ENCODE measurements around the gene PCDHGA12. TPM values are rescaled to one million over a fixed set of nuclear protein-coding genes. Genes with fewer than 3 reads are reported as not detected.
A peak's percentile ranks its signal among the peaks of the same experiment; 100 is the strongest.
"Not testable (repeated sequence)": the region's sequence is repeated elsewhere in the genome, so short reads cannot be mapped to it uniquely, and the experiment has no call there.

PCDHGA12 gene
- total RNA-seq, 1 experiment from 2014 or later: 0.17 TPM

DNA sequence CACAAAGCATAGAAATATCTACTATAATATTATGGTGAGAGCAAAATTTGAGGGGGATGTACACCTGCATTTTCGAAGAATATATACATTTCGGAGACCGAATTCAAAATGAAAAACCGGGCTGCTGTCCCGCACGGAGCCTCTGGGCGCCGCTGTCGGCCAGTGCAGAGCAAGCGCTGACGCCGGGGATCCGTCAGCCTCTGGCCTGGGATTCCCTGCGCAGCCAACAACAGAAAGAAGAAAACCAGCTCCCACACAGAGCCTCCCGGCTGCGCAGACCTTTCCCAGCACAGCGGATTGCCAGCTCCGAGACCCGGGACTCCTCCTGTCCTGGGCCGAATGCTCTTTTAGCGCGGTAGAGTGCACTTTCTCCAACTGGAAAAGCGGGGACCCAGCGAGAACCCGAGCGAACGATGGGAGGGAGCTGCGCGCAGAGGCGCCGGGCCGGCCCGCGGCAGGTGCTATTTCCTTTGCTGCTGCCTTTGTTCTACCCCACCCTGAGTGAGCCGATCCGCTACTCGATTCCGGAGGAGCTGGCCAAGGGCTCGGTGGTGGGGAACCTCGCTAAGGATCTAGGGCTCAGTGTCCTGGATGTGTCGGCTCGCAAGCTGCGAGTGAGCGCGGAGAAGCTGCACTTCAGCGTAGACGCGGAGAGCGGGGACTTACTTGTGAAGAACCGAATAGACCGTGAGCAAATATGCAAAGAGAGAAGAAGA lies 22.4 kb upstream of the PCDHGA12 start, which contains the start of gene PCDHGB6:
Gene PCDHGB6 (plus strand): TSS at position 232 of the 716 bp plus-strand sequence. CDS start 182 bp downstream, at position 414.
- H3K9ac ChIP-seq (ENCODE audit: low read length); RAD21 ChIA-PET (ENCODE audit: low non-redundant PET in 1 of 2, low total read pairs in 2 of 2, uncharacterized antibody in 2 of 2, unreplicated experiment in 2 of 2); BruUV-seq (replicated peaks); H3K79me2 ChIP-seq (ENCODE audit: insufficient read depth, low read length); POLR2A ChIA-PET; H3K4me2 ChIP-seq (ENCODE audit: low read length); H3K4me3 ChIP-seq (replicated peaks in 1 of 2; ENCODE audit: low read depth in 1 of 2, low read length in 2 of 2); intact Hi-C loops (cut with micrococcal nuclease); H3K27ac ChIP-seq (ENCODE audit: low read depth, low read length); H3K27me3 ChIP-seq (ENCODE audit: insufficient read depth, low read length); H2AFZ ChIP-seq (ENCODE audit: low read depth, low read length, poor library complexity, severe bottlenecking); H3K9me3 ChIP-seq (ENCODE audit: control insufficient read depth in 1 of 2, insufficient read depth in 1 of 2, low read depth in 1 of 2, low read length in 2 of 2); H3K4me1 ChIP-seq (ENCODE audit: control insufficient read depth in 1 of 2, insufficient read depth in 2 of 2, low read length in 2 of 2); CTCF ChIA-PET; H3K36me3 ChIP-seq (ENCODE audit: control insufficient read depth in 1 of 2, insufficient read depth in 2 of 2, low read length in 2 of 2); ATAC-seq; DNase-seq (ENCODE audit: low read depth, low spot score); H3K9me2 ChIP-seq (ENCODE audit: insufficient read depth); H4K20me1 ChIP-seq (ENCODE audit: insufficient read depth): not testable (repeated sequence)
- TF ChIP-seq RAD21 (IDR thresholded peaks at IDR 0.05; ENCODE audit: low read depth): 0 out of 2 replicates have a peak, but pooled peaks have one; percentile 13
- TF ChIP-seq, protein P1, sequence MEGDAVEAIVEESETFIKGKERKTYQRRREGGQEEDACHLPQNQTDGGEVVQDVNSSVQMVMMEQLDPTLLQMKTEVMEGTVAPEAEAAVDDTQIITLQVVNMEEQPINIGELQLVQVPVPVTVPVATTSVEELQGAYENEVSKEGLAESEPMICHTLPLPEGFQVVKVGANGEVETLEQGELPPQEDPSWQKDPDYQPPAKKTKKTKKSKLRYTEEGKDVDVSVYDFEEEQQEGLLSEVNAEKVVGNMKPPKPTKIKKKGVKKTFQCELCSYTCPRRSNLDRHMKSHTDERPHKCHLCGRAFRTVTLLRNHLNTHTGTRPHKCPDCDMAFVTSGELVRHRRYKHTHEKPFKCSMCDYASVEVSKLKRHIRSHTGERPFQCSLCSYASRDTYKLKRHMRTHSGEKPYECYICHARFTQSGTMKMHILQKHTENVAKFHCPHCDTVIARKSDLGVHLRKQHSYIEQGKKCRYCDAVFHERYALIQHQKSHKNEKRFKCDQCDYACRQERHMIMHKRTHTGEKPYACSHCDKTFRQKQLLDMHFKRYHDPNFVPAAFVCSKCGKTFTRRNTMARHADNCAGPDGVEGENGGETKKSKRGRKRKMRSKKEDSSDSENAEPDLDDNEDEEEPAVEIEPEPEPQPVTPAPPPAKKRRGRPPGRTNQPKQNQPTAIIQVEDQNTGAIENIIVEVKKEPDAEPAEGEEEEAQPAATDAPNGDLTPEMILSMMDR (IDR thresholded peaks at IDR 0.05 in 2 of 3, conservative IDR thresholded peaks at IDR 0.05 in 1 of 3; ENCODE audit: borderline replicate concordance in 1 of 3, insufficient read depth in 1 of 3, low read depth in 2 of 3, low read length in 2 of 3): peak in 1 of 3 experiments; percentile 6; a peak in 1 of 6 replicates

GRCh38 chr5:141409598-141410306 lies 20.6 kb upstream of the PCDHGA12 start:
- Histone ChIP-seq H3K4me1 (ENCODE audit: control insufficient read depth in 1 of 2, insufficient read depth in 2 of 2, low read length in 2 of 2) (peaks cover 2 to 5% of the 10 kb centered on the region in 2 experiments; a peak in 1 of 4 replicates), H3K9me2 (ENCODE audit: insufficient read depth) (no peaks in the 10 kb centered on the region), H3K79me2 (ENCODE audit: insufficient read depth, low read length) (no peaks in the 10 kb centered on the region), H2AFZ (ENCODE audit: low read depth, low read length, poor library complexity, severe bottlenecking) (no peak overlapping the region), H3K27ac (ENCODE audit: low read depth, low read length) (no peak overlapping the region), H3K27me3 (ENCODE audit: insufficient read depth, low read length) (no peaks in the 10 kb centered on the region), H3K36me3 (ENCODE audit: control insufficient read depth in 1 of 2, insufficient read depth in 2 of 2, low read length in 2 of 2) (no peaks in the 10 kb centered on the region), H3K4me3 (replicated peaks in 1 of 2; ENCODE audit: low read depth in 1 of 2, low read length in 2 of 2) (no peak overlapping the region), H3K9ac (ENCODE audit: low read length) (no peak overlapping the region), H3K9me3 (ENCODE audit: control insufficient read depth in 1 of 2, insufficient read depth in 1 of 2, low read depth in 1 of 2, low read length in 2 of 2) (no peaks in the 10 kb centered on the region; a peak in 1 of 4 replicates), H4K20me1 (ENCODE audit: insufficient read depth) (no peaks in the 10 kb centered on the region), H3K4me2 (ENCODE audit: low read length) (no peak overlapping the region)
- intact Hi-C loops (cut with micrococcal nuclease): no loop called here
- DNase-seq (ENCODE audit: low read depth, low spot score) (no peak), ATAC-seq (no peak)
- BruUV-seq (replicated peaks): no TSS peak
- ChIA-PET POLR2A (no interaction called here), CTCF (no interaction called here), RAD21 (ENCODE audit: low non-redundant PET in 1 of 2, low total read pairs in 2 of 2, uncharacterized antibody in 2 of 2, unreplicated experiment in 2 of 2) (no interaction called here)
- TF ChIP-seq, protein P2, sequence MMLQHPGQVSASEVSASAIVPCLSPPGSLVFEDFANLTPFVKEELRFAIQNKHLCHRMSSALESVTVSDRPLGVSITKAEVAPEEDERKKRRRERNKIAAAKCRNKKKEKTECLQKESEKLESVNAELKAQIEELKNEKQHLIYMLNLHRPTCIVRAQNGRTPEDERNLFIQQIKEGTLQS (IDR thresholded peaks at IDR 0.05): no peak
- TF ChIP-seq EZH2phosphoT487 (IDR thresholded peaks at IDR 0.05; ENCODE audit: borderline replicate concordance) (no peak), ELF1 (IDR thresholded peaks at IDR 0.05; ENCODE audit: borderline replicate concordance, low read depth) (no peak), JUND (IDR thresholded peaks at IDR 0.05) (no peak), REST (IDR thresholded peaks at IDR 0.05; ENCODE audit: low read depth) (no peak), POLR2A (IDR thresholded peaks at IDR 0.05; ENCODE audit: borderline replicate concordance, extremely low read depth, insufficient read depth, insufficient read length) (no peak), ZNF274 (IDR thresholded peaks at IDR 0.05; ENCODE audit: low read depth, low read length) (no peak), SP1 (IDR thresholded peaks at IDR 0.05; ENCODE audit: low read depth) (no peak), CBX3 (IDR thresholded peaks at IDR 0.05; ENCODE audit: low read depth) (no peak)

All from HCT116 (cell line).